Stimulated activated CD4-positive, alpha-beta T cell treated with anti-CD3 and anti-CD28 coated beads, Interleukin-2, amount 100 ng/mL, for 4 hours (primary cell): ENCODE results near the gene ERC2.

Experiments used
- DNase-seq: peaks from one replicate; pipeline ENCODE4 v3.0.0-alpha.2; 2020; ENCODE audit warnings: low read depth

Gene ERC2

GRCh38 chr3:55711646-55712045, 756.6 kb downstream of the ERC2 start:
- no peak for DNase-seq

DNA sequence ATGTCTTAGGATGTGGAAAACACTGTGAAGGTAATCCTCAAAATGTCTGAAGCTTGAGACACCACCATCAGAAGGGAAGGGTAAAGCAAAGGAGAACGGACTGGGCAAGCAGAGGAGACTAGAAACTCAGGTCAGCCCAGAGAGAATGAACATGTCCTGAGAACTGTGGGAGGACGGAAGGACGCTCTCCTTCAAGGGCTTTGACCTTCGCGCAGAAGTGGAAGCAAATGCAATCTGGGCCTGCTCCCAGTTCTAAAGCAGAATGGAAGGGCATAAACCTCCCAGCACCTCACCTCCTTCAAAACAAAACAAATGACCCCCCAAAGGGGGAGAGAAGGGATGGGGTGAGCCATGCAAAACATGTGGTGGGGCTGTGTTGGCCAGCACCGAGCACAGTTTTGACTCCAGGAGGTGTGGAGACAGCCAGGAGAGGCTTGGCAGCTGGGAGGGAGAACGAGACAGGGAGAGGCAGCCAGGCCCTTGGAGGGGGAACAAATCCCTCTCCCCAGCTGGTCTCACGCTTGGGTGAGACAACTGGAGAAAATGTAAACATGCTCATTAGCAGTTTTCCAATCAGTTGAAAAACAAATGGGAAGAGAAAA, 758.8 kb downstream of the ERC2 start:
- DNase-seq: no peak

DNA sequence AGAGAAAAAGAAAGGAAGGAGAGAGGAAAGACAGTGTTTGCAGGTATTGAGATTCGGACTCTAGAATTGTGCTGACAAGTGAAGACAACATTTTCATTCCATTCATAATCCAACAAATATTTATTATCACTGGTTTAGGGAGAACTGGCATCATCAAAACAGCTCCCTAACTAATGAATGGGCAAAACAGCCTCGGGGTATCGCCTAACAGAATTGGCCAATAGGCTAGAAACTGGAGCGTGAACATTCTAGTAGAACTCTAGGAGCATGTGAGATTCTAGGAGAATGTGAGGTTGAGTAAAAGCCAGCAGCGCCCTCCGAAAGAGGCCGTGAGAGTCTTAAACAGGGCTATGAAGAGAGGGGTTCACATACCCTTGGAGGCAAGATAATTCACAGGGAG, 759.3 kb downstream of the ERC2 start:
- DNase-seq: no peak

GRCh38 chr3:55708242-55708641, 760.0 kb downstream of the ERC2 start:
- DNase-seq: no peak

GRCh38 chr3:55704521-55704920, 763.7 kb downstream of the ERC2 start:
- no peak for DNase-seq

DNA sequence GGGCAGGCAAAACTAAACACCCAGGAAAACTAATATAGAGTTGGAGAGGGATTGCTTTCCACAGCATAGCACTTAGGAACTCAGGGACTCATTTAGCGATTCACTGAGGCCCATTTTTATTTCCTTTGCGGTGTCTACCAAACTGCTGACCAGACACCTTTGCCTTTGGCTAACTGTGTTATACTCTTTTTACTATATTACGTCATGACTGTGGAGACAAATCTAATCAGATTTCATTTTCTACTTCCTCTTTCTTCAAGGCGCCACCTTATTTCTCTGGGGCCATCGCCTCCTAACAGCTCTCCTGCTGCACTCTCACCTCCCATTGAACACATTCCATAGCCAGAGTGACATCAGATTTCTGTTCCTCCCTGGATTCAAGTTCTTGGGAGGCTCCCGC, 765.4 kb downstream of the ERC2 start:
- DNase-seq: no peak

DNA sequence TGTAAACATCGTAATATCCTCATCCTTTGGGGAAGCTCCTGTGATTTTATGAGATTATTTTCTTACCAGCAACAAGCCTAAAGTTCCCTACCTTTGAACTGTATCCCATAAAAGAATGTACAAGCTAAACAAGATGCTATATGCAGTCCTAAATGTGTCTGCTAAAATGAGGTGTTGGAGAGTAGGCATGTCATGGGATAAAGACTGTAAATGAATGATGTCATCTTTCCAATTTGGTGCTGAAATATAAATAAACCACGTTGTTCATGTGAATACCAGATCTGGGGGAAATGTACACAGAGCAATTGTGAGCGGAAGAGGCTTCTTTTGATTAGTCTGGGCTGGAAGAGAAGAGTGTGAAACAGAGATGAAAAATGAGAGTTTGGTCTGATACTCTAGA, 766.3 kb downstream of the ERC2 start:
- DNase-seq: no peak

- DNase-seq: no peak
These were observed 769.4 kb downstream of the ERC2 start for GRCh38 chr3:55698831-55699230.

GRCh38 chr3:55697177-55697865, 770.9 kb downstream of the ERC2 start:
- DNase-seq: no peak

DNA sequence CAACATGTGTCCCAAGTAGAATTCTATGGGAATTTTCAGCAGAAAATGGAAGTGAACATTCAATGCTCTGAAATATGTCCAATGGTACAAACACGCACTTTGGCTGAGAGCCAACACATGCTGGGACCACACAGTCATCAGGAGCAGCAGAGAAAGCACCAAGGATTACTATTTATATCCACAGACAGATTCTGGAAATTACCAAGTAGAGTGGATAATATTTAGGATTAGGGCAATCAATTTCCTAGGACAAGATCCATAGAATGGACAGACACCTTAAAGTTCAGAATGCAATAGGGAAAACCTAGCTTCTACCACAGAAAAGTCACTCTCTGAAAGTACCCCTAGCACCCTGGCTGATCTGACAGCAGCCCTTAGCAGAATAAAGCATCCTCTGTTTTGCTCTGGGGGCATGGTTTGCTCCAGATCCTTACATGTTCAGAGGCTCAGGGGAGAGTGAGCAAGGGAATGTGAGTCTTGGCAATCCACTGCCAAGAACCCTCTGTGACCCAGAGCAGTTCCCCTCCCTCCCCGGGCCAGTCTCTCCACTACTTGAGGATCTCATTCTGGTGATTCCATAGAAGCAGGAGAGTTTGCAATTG, 775.2 kb downstream of the ERC2 start:
- DNase-seq: no peak

GRCh38 chr3:55692295-55692956, 775.8 kb downstream of the ERC2 start:
- DNase-seq: no peak

DNA sequence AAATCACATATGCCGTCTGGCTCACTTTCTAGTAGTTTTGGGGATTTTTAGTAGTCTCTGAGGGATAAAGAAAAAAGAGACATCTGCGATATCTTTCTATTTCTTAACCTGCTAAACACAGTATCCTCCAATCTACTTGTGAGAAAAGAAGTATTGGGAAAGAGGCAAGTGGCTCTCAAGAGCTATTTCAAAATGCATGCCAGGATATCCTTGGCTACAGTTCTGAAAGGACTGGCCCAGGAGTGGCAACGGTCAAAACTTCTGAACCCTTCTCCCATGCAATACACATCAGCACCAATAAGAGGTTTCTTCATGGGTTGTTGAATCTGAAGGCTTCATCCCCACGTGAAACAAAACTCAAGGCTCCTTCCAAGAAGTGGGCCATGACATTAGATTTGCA, 777.1 kb downstream of the ERC2 start:
- no peak for DNase-seq

DNA sequence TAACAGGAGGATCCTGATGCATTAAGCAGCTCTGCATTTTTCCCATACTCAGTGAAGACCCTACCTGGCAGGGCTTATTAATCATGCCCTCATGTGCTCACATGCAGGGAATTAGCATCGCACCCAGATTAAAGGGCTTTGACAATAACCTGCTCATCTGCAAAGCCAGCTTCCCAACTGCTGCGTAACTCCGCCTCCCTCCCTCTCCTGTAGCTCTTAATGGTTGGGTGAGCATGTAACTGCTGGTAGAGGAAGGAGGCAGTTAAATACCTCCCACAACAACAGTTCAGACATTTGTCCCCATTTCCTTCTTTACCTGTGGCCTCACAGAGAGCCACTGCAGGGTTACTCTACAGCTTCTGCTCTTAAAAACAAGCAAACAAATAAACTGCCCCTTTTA, 777.5 kb downstream of the ERC2 start:
- no peak for DNase-seq

DNA sequence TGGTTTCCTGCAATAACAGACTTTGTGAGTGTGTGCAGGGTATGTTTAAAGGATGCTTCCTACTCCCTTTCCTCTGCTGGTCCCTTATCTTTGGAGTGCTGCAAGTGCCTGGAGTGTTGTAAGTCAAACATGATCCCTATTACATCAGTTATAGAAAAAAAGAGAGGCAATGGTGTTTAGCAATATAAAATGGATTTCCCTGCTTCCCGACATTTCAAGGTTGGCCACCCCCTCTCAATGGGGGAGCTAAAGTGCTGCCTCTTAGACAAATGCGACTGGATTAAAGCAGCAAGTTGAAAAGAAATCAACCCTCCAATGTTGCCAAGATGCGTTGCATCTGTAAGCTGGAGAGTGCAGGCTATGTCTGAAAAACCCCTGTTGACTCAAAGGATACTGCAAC, 778.1 kb downstream of the ERC2 start:
- DNase-seq: no peak

GRCh38 chr3:55688154-55688553, 780.1 kb downstream of the ERC2 start:
- DNase-seq: no peak

GRCh38 chr3:55687526-55687925, 780.7 kb downstream of the ERC2 start:
- no peak for DNase-seq

GRCh38 chr3:55686426-55687254, 781.6 kb downstream of the ERC2 start:
- no peak for DNase-seq

GRCh38 chr3:55683666-55684270, 784.5 kb downstream of the ERC2 start:
- DNase-seq: no peak

GRCh38 chr3:55682461-55682860, 785.8 kb downstream of the ERC2 start:
- DNase-seq: no peak

GRCh38 chr3:55678546-55679216, 789.6 kb downstream of the ERC2 start:
- DNase-seq: no peak

- no peak for DNase-seq
These were observed 791.6 kb downstream of the ERC2 start for GRCh38 chr3:55676643-55677042.
